ENCODE data around the gene GALC.

DNA sequence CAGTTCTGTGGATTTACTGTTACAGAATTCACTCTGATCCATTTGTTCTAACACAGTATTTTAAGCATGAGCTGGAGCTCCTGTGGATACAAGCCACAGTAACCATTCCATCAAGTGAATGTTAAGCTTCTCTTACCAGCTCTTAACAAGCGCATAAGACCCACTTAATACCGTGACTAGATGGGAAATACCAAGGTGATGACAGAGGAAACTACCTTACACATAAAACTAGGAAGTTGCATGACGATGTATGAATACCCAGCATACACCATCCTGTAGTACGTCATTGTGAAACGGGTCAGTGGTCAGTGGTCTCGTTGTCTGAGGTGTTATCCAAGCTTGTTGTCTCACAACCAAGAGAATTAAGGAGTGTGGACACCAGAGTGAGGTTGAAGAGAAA lies 2.0 kb upstream of the GALC start:
- TF ChIP-seq POLR2A (IDR thresholded peaks at IDR 0.05; ENCODE audit: low read depth, low read length): 0 out of 2 replicates have a peak, but pooled peaks have one; percentile 10
- peak; percentile 22; the same call in 1 of the 2 replicates for TF ChIP-seq SPI1 (IDR thresholded peaks at IDR 0.05; ENCODE audit: low read depth, low read length)
